IPS-15b (cell line): Measurements from ENCODE around the gene NUFIP1.
A peak's percentile ranks its signal among the peaks of the same experiment; 100 is the strongest.
"Not testable (repeated sequence)": the region's sequence is repeated elsewhere in the genome, so short reads cannot be mapped to it uniquely, and the experiment has no call there.

Experiments used
- H3K27me3 ChIP-seq: one replicate; pipeline ENCODE4 v1.6.1; 2013; ENCODE audit warnings: low read length; ENCODE audit not compliant: control insufficient read depth, insufficient read depth
- H3K36me3 ChIP-seq: one replicate; pipeline ENCODE4 v1.6.1; 2013; ENCODE audit warnings: low read length; ENCODE audit not compliant: control insufficient read depth, insufficient read depth
- H3K4me1 ChIP-seq: one replicate; pipeline ENCODE4 v1.6.1; 2013; ENCODE audit warnings: mild to moderate bottlenecking, low read length; ENCODE audit not compliant: control insufficient read depth, insufficient read depth
- H3K4me3 ChIP-seq: one replicate; pipeline ENCODE4 v1.5.1; 2013; ENCODE audit warnings: low read depth, low read length
- H3K9ac ChIP-seq: one replicate; pipeline ENCODE4 v1.6.1; 2013; ENCODE audit warnings: low read depth, mild to moderate bottlenecking, low read length
- H3K9me3 ChIP-seq: one replicate; pipeline ENCODE4 v1.6.1; 2013; ENCODE audit warnings: mild to moderate bottlenecking, low read length; ENCODE audit not compliant: control insufficient read depth, insufficient read depth

The NUFIP1 gene

GRCh38 chr13:44989071-44989889 is at the start of gene NUFIP1, which contains the start of gene GPALPP1:
Gene NUFIP1 (minus strand): TSS chr13:44989471. CDS start chr13:44989436, 35 bp downstream.
Gene GPALPP1 (plus strand): TSS chr13:44989538. CDS start chr13:44989655, 117 bp downstream.
- Histone ChIP-seq H3K4me3 (peak within 1 kb of the TSS; percentile 76), H3K36me3 (no peaks in the 10 kb centered on the region), H3K27me3 (no peaks in the 10 kb centered on the region)

DNA sequence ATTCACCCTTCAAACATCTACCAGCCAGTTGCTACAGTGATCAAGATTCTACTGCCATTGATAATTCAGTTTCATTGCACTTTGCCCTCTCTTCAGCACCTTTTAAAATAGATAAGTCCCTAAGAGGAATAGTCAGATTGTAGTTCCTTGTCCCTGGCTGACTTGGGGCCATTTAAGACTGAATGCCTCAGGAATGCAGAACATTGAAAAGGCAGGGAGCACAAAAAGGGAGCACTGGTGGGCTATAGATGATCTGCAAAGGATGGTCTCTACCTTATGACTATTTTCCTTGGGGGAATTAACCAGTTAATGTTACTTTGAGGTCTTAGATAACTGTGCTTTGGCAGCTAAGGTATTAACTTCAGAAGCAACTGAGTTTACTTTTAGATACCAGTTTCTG is 46.9 kb upstream of the NUFIP1 start:
- no peak overlapping the region for H3K9ac ChIP-seq
- H3K4me3 ChIP-seq, result no peak overlapping the region
- no peaks in the 10 kb centered on the region for H3K27me3 ChIP-seq
- no peaks in the 10 kb centered on the region for H3K4me1 ChIP-seq
- H3K9me3 ChIP-seq, result no peaks in the 10 kb centered on the region
- no peaks in the 10 kb centered on the region for H3K36me3 ChIP-seq

More at GRCh38 chr13:44989071-44989889, at the start of gene NUFIP1, which contains the start of gene GPALPP1:
- H3K9ac ChIP-seq, result peak within 1 kb of the TSS; percentile 79
- no peaks in the 10 kb centered on the region for H3K9me3 ChIP-seq
- no peaks in the 10 kb centered on the region for H3K4me1 ChIP-seq

- Histone ChIP-seq H3K9me3 (no peaks in the 10 kb centered on the region), H3K4me1 (no peaks in the 10 kb centered on the region), H3K9ac (no peak overlapping the region), H3K27me3 (no peaks in the 10 kb centered on the region), H3K36me3 (no peaks in the 10 kb centered on the region), H3K4me3 (no peak overlapping the region)
Measured at GRCh38 chr13:45034342-45034741, 45.1 kb upstream of the NUFIP1 start.

- Histone ChIP-seq H3K9ac (no peak overlapping the region), H3K36me3 (no peaks in the 10 kb centered on the region)
Measured at GRCh38 chr13:45024847-45025246, 35.6 kb upstream of the NUFIP1 start.

DNA sequence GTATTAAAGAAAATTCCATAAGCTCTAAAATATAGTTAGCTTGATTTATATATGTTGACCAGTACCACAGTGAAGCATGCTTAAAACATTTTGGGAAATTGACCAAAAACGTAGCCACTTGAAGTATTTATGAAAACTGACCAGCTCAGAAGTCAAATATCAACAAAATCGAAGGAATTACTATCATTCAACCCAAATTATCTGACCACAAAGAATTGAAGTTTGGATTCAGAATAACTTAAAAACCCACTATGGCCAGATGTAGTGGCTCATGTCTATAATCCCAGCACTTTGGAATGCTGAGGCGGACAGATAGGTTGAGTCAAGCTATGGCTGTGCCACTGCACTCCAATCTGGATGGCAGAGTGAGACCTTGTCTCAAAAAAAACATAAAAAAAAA is 32.0 kb upstream of the NUFIP1 start:
- Histone ChIP-seq H3K9ac (no peak overlapping the region), H3K27me3 (no peaks in the 10 kb centered on the region), H3K36me3 (no peaks in the 10 kb centered on the region), H3K9me3 (no peaks in the 10 kb centered on the region), H3K4me1 (no peaks in the 10 kb centered on the region), H3K4me3 (no peak overlapping the region)

More at GRCh38 chr13:45024847-45025246, 35.6 kb upstream of the NUFIP1 start:
- Histone ChIP-seq H3K4me1 (no peaks in the 10 kb centered on the region), H3K27me3 (no peaks in the 10 kb centered on the region), H3K4me3 (no peak overlapping the region), H3K9me3 (no peaks in the 10 kb centered on the region)

DNA sequence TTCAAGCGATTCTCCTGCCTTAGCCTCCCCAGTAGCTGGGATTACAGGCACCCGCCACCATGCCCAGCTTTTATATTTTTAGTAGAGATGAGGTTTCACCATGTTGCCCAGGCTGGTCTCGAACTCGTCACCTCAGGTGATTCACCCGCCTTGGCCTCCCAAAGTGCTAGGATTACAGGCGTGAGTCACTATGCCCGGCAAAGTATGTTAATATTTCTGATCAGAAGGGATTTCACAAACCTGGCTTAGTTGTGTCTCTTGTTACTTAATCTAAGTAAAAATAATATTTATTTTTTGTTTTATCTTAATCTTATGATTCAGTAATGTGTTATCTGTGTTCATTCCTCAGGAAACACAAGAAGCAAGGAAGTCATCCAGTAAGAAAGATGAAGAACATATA is 30.7 kb upstream of the NUFIP1 start:
- not testable (repeated sequence) for H3K4me1 ChIP-seq, H3K27me3 ChIP-seq, H3K36me3 ChIP-seq, H3K9ac ChIP-seq, H3K9me3 ChIP-seq, H3K4me3 ChIP-seq

DNA sequence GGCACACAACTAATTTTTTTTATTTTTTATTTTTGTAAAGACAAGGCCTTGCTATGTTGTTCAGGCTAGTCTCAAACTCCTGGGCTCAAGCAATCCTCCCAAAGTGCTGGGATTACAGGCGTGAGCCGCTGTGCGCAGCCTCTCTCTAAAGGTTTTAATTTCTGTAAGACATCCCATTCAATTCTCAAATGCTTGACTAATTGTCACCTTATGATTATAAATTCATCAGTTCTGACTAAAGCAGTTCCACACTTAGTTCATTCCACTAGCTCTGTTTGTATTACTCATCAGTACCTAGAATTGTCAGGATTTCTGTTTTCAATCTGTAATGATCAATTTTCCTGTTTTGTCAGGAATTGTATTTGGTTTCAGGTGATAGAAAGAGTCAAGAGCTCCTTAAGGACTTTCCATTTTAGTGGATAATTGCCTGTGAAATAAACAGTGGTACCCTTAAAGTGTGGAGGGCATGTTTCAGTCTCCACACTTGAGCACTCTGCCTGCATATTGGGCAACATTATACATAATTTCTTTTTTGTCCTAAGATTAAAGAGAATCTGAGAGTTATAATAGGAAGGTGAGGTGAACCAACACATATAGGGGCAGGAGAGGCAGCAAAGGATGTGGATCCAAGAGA is 27.6 kb upstream of the NUFIP1 start:
- Histone ChIP-seq H3K36me3 (no peaks in the 10 kb centered on the region), H3K27me3 (no peaks in the 10 kb centered on the region), H3K9ac (no peak overlapping the region), H3K9me3 (no peaks in the 10 kb centered on the region), H3K4me1 (no peaks in the 10 kb centered on the region), H3K4me3 (no peak overlapping the region)

- Histone ChIP-seq H3K36me3 (no peaks in the 10 kb centered on the region), H3K27me3 (no peaks in the 10 kb centered on the region), H3K4me3 (no peak overlapping the region), H3K9me3 (no peaks in the 10 kb centered on the region), H3K4me1 (no peaks in the 10 kb centered on the region), H3K9ac (no peak overlapping the region)
Measured at GRCh38 chr13:45015300-45015699, 26.0 kb upstream of the NUFIP1 start.

GRCh38 chr13:45011198-45011597 is 21.9 kb upstream of the NUFIP1 start:
- Histone ChIP-seq H3K4me3 (no peak overlapping the region), H3K36me3 (peaks cover 2% of the 10 kb centered on the region), H3K9ac (no peak overlapping the region), H3K27me3 (no peaks in the 10 kb centered on the region), H3K9me3 (no peaks in the 10 kb centered on the region), H3K4me1 (no peaks in the 10 kb centered on the region)

- no peaks in the 10 kb centered on the region for H3K4me1 ChIP-seq
- H3K9me3 ChIP-seq, result no peaks in the 10 kb centered on the region
- no peak overlapping the region for H3K9ac ChIP-seq
- no peak overlapping the region for H3K4me3 ChIP-seq
- H3K27me3 ChIP-seq, result no peaks in the 10 kb centered on the region
- peaks cover 2% of the 10 kb centered on the region for H3K36me3 ChIP-seq
Measured at GRCh38 chr13:45007823-45008222, 18.6 kb upstream of the NUFIP1 start.

GRCh38 chr13:45007225-45007624 is 18.0 kb upstream of the NUFIP1 start:
- Histone ChIP-seq H3K27me3 (no peaks in the 10 kb centered on the region), H3K36me3 (peaks cover 2% of the 10 kb centered on the region), H3K4me3 (no peak overlapping the region), H3K4me1 (no peaks in the 10 kb centered on the region), H3K9ac (no peak overlapping the region), H3K9me3 (no peaks in the 10 kb centered on the region)

- peaks cover 2% of the 10 kb centered on the region for H3K36me3 ChIP-seq
- H3K9me3 ChIP-seq, result no peaks in the 10 kb centered on the region
- H3K27me3 ChIP-seq, result no peaks in the 10 kb centered on the region
- no peaks in the 10 kb centered on the region for H3K4me1 ChIP-seq
- H3K4me3 ChIP-seq, result no peak overlapping the region
- no peak overlapping the region for H3K9ac ChIP-seq
Measured at GRCh38 chr13:45004096-45004495, 14.8 kb upstream of the NUFIP1 start.
